HG03460 (cell line): Measurements from ENCODE around the gene NAALADL2.

Experiments
- ATAC-seq: cut with Tn5 transposase; IDR thresholded peaks from one replicate; pipeline ENCODE4 v1.9.1; 2021; ENCODE audit not compliant: unreplicated experiment

The NAALADL2 gene

DNA sequence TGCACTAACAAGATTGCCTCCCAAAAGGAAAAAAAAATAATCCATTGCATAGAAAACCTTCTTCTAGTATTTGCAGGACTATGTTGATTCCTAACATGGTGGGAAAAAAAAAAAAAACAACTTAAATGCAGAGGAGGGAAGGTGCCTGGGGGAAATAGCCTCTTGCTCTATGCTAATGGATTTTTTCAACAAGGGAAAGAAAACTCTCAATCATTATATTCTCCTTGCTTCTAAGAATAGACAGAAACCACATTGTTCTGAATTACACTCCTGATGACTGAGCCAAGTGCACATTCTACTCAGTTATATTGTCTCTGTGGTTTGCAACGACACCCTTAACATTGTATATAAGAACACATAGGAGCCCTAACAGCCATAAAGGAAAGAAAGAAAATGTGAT lies 760.2 kb downstream of the NAALADL2 start:
- no peak for ATAC-seq

DNA sequence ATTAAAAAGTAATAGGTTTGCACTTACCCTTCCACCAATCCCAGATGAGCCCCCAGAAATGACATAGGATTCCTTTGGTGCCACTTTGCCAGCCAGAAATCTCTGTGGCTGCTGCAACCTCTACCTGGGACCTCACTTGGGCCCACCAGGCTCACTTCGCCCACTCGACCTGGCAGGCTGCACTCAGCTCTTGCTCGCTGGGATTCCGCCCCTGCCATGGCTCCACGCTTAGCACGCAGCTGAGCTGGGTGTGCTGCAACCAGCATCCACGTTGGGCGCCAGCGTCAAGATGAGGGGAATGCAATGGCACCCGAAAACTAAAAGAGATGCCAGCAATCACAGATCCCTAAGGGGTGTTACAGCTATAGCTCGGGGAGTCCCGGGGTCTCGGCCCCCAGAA lies 761.0 kb downstream of the NAALADL2 start:
- no peak for ATAC-seq

DNA sequence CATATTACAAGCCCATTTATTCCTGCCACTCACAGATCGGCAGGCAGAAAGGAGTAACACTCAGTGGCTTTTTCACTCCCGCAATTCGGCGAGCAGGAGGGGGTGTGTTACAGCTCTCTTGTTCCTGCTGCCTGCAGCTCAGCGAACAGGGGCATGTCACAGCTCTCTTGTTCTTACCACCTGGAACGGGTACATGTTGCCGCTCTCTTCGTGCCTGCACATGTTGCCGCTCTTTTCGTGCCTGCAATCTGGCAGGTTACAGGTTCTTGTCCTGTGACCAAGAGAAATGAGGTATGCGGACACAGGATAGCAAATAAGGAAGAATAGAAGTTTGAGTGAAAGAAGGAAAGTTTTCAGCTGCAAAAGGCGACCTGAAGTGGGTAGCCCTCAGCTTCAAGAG lies 761.4 kb downstream of the NAALADL2 start:
- no peak for ATAC-seq

DNA sequence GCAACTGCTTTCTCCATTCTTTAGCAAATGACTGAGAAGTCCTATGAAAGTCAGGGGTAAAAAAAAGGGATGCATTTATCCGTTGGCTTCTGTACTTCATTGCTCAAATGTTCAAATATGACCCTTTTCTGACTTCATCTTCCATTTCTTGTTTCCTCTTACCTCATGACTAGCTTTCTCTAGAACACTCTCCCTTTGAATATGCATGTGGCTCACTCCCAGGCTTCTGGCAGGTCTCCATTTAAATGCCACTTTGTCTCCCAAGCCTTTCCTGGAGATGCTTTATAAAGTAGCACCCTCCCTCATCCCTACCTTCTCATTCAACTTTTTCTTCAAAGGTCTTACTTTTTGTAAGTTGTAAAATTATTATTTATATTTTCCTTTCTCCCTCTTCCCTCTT lies 781.8 kb downstream of the NAALADL2 start:
- ATAC-seq: no peak

DNA sequence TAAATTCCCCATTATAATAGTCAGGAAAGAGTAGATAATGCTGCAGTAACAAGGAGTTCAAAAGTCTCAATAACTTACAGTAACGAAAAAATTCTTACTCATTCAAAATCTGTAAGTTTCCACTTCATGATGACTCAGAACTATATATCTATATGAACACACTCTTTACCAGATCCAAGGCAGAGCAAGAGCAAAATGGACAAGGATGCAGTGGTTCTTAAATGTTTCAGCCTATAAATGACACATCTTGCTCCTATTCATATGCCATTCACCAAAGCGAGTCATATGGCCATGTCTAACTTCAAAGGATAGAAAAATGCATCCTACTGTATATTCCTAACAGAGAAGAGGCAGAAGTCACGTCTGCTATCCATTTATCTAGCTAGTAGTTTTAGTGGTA lies 787.7 kb downstream of the NAALADL2 start:
- no peak for ATAC-seq

DNA sequence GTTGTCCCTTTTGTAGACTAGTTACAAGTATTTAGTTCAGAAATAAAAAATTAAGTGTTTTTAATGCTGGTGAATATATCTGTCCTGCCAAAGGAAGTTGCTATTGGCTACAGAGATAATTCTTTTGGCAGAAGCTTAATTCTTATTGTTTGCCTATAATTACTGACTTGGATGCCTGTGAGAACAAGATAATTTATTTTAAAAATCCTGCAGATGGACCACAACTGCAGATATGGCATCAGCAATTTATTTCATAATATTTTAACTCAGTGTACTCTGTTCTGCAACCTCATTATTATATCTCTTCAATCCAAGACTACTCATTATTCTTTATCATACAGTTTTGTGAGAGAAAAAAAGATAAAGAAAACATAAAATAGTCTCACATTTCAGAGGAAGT lies 789.8 kb downstream of the NAALADL2 start:
- ATAC-seq: no peak

DNA sequence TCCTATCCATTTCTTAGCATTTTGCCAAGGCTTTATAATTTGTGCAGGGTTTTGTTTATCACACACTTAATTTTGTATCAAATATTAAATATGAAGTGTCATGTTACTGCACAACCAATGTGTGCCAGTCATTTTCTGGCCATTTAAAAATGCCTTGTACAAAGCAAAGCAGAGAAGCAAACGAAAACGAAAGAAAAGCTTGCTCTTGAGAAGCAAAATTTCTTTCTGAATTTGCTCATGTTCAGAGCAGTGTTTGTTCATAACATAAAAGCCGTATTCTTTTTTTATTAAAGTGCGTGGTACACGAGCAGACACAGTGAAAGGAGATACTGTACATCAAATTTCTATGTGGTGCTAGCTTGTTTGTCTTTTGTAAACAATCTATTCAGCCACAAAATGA lies 792.6 kb downstream of the NAALADL2 start:
- ATAC-seq: no peak

DNA sequence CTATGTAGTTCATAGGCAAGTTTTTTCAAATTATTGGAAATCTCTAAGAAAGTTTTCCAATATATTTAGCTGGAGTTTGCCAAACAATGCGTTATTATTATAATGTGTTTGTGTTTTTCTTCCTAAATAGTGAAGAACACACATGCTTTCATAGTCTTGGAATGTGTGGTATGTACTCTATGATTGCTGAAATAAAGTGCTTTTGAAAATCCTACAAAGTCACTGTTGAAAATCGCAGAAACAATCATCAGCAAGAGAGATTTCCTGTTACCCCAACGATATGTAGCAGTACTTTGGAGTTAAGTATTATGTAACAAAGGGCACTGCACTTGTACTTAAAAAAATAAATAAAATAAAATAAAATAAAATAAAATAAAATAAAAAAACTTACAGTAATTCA lies 796.2 kb downstream of the NAALADL2 start:
- ATAC-seq: no peak

DNA sequence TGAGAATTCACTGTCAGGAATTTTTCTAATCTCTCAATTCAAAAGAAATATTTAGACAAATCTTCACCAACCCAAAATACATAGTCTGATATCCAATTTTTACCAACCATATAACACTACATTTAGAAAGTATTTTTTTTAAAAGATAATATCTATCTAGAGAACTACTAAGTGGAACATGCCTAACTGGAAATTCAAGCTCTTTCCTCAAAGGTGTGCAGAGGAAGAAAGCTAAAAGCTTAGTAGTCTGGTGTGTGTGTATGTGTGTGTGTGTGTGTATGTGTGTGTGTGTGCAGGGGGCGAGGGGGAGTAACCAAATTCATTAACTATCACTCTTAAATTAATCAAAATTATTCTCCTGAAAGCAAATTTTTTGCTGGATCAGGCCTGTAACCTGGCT lies 797.3 kb downstream of the NAALADL2 start:
- ATAC-seq: no peak

DNA sequence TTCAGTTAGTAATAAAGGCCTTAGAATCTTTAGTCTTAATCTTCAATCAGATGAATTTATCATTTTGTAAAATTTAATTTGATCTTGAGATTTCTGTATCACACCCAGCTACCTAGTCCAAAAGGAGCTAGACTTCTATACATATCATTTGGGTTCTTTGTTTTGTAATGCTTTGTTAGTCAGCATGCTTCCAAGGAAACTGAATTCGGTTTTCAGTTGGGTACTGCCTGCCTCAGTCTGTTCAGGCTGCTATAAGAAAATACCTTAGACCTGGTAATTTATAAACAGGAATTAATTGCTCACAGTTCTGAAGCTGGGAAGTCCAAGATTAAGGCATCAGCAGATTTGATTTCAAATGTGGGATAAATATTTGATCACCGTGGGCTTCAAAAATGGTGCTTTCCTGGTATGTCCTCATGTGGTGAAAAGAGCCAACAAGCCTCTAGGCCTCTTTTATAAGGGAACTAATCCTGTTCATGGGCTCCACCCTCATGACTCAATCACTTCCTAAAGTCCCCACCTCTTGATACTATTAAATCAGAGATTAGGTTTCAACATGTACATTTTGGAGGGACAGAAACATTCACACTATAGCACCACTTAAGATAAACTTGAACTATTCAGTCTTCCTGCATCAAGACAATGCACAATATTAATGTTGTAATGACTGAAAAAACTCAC lies 800.7 kb downstream of the NAALADL2 start:
- ATAC-seq: no peak

DNA sequence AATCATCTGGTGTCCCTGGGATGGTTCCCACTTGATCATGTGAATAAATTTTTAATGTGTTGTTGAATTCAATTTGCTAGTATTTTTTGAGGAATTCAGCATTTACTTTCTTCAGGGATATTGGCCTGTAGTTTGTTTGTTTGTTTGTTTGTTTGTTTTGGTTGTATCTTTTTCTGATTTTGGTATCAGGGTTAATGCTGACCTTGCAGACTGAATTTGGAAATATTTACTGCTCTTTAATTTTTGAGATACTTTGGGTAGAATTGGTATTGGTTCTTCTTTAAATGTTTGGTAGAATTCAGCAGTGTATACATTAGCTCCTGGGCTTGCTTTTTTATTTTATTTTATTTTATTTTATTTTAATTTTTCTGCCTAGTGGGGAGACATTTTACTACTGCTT lies 803.7 kb downstream of the NAALADL2 start:
- ATAC-seq: no peak

DNA sequence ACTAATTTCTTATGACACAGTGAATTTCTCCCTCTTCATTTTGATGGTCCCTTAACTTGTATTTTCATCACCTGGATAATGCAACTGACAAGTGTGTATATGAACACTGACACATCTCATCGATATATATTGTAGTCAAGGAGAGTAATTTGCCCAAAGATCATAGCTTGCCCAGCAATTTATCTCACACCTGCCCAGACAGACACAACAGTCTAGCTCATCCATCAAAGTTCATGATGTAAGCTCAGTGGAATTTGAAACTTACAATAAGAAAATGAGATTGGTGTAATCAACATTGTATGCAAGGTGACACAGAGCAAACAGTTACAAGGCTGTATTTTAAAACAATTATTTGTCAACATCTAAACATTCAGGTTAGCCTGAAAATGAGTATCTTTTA lies 805.8 kb downstream of the NAALADL2 start:
- no peak for ATAC-seq

DNA sequence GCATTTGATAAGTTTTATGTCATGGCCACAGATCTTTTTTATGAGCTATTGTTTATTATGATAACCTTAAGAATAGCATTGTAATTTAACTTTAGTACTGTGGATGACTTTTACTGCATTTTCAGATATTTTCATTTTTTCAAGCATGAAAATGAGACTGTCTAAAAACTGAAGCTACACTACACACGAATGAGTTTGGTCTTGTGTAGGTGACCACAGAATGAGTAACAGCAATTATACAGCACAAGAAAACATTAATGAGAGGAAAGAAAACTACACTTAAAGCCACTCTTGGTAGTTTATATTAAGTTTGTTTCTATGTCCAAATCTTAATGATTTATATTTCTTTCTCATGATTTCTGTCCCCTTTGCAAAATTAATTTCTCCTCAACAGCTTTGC lies 809.2 kb downstream of the NAALADL2 start:
- no peak for ATAC-seq

DNA sequence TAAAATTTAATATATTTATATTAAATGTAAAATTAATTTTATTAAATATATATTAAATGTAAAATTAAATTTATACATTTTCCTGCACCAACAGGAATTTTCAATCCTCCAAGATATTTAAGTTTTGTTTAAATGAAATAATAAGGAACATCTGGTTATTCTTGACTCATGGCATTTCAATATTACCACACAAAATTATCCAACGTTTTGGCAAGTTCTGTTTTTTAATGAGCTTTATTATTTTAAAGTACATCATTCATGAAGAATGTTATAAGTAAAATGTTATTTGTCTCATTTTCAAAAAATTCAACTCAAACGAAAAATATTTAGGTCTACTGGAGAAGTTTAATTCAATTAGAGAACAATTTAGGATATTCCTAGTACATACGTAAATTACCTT lies 811.4 kb downstream of the NAALADL2 start:
- ATAC-seq: no peak

DNA sequence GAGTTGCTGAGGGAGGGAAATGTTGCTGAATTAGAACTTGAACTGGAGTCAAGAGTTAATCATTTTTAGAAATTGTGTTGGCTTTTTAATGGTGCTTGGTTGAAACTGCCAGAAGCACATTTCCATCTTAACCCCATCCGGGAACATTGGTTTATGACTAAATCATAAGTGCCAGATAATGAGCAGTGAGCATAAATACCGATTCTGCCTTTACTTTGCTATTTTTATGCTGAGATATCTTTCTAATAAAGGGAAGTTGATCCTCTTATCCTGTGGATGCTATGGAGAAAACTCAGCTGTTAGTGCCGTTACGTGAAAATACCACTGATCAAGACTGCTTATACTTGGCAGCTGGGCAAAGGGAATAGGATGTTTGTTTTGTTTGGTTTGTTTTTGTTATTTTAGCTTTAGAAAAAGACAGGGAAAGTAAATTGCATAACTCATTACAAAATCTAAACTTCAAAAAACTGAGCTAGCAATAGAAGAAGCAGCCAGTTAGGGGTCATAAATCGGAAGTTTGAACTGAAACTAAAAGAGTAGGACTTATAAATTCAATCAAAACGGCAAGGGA lies 813.1 kb downstream of the NAALADL2 start:
- no peak for ATAC-seq

DNA sequence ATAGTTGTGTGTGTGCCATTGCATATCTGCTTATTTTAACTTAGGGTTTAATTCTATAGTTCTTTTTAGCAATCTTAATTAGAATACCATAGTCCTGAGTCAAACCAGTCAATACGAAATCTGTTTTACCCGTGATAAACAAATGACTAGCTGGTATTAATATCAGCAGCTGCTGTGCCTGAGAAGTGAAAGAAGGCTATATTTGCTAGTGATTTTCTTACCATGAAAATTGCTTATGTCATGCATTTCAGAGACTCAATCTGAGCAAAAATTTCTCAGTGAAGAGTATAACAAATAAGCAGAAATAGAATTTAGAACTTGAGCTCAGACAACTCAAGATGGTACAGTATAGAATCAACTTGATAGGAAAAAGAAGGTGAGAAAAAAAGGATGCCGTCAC lies 820.4 kb downstream of the NAALADL2 start:
- ATAC-seq: no peak

DNA sequence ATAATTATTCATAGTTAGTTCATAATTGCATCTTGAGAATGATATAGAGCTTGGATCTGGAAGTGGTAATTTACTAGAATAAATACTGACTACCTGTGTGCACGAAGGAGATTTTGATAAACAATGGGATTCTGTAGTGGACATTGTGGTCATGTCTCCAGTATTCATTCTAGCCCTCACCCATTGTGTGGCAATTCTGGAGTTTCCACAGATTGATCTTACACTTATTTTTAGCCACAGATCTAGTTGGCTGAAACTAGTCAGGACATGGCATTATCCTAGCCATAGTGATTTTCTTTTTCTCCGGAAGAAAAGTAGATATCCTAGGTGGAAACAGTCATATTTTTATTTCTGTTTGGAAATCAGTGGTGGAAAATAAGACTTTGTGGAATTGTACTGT lies 833.1 kb downstream of the NAALADL2 start:
- no peak for ATAC-seq

DNA sequence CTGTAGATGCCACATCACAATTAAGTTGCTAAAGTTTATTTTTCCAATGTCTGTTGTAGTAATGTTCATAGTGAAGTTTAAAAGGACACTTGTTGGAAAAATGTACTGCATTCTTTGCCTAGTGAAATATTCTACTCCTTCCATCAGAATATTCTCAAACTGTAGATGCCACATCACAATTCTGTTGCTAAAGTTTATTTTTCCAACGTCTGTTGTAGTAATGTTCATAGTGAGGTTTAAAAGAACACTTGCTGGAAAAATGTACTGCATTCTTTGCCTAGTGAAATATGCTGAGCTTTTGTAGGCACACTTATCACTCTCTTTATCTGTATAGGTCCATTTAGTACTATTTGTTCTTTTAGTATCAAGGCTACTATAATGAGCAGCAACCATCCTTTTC lies 836.1 kb downstream of the NAALADL2 start:
- no peak for ATAC-seq

DNA sequence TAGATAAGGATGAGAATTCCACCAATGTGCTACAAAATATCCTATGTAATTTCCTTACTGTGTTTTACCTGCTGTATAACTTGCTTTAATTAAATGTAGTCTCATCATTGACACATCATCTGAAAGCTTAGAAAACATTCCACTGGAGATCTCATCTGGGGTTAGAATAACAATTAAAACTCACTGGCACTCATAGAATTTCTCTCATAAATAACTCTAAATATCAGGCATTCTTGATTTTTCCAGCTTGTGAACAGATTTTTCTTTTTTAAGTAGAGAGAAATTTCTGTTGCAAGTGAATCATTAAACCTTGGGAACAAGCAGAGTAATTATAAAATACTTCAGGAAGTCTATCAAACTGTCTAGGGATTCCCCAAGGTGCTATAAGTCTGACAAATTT lies 843.8 kb downstream of the NAALADL2 start:
- ATAC-seq: no peak

DNA sequence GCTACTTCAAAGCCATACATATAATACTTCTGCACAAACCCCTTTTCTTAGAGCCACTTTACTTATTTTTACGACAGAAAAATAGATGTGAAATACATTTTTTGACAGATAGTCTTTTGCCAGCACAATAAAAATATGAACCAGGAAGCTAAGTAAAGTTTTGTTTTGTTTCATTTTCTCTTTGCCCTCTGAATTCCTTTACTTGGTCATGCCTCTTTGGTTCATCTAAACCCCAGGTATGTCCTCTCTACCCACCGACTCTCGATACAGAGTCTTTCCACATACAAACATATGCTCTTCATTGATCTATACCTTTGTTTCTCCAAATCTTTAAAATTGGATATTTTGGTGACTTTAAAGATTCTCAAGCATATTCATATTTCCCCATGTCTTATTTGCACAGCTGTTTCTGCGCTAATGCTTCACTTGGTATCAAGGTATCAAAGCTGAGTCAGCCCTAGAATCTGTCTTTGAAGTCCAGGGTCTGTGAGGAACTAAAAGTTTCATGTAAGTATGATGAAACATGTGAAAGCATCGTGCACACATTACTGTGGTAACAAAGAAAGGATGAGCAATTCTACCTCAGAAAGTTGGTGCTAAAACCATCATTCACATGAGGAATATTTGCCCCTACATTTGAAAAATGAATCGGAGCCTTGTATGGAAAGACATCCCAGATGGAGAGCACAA lies 845.4 kb downstream of the NAALADL2 start:
- ATAC-seq: no peak

DNA sequence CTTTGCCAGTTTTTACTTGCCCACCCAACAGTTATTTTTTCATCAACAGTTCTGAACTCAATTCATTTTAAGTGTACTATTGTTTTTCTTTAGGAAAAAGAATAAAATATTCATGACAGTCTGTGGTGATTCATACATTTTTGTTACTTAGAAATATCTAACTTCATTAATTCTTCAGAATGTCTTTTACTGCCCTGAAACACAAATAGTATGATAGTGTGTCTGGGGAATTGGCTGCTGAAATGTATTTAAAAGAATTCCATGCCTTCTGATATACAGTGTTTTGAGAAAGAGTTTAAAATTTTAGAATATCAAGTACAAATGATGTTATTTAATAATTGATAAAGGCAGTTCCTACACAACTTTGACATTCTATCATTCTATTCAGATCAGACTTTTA lies 854.1 kb downstream of the NAALADL2 start:
- no peak for ATAC-seq

DNA sequence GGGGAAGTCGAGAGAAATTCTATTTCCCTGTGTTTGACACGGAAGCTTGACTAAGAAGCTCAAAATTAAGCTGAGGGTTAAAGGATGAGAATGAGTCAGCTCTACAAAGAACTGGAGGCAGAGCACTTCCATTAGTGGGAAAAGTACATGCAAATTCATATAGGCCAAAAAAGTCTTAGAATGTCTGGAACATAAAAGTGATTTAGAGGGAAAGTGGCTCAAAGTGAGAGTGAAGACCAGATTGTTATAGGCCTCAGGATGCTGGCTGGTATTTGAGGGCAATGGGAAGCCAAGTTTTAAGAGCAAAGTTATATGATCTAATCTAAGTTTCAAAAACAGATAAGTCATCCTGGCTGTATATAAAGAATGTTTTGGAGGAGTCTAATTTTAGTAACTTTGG lies 857.3 kb downstream of the NAALADL2 start:
- no peak for ATAC-seq

DNA sequence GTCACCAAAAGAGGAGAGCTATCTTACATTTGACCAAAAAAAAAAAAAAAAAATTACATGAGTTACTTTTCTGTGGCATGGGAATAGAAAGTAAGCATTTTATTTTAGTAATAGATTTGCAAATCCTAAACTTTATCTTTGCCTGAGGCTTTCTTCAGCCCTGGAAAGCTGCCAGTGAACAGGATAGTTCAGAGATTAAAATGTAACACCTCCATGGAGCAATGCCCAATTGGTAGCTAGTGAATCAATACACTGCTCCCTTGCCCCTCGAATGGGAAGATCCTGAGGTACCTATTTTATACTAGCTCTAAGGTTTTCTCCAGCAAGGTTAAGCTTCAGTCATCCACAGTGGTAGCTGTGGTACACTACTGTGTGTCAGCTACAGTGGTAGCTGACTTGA lies 867.1 kb downstream of the NAALADL2 start:
- no peak for ATAC-seq
